GM19324 (cell line): ENCODE data around the gene LYPD6B.

ENCODE experiments used
- ATAC-seq: cut with Tn5 transposase; IDR thresholded peaks from one replicate; pipeline ENCODE4 v1.9.1; 2021; ENCODE audit warnings: mild to moderate bottlenecking, moderate library complexity; ENCODE audit not compliant: unreplicated experiment, low FRiP score

Gene LYPD6B

DNA sequence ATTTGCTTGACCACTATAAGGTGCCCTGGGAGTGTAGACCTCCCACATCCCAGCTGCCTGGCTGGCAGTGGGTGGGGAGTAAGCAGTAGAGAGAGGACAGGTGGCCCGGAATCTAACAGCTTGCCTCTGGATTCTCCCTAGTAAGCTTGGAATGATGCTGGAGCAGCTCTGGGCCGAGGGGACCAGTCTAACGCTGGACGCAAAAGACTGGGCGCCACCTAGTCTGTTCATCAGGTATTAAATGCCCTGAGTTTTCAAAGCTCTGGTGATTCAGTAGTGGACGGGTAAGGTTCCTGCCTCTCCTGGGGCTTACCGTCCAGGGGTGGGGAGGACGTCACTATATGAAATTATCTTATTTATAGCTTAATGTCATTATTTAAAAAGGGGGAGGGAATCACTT, 648 bp upstream of the LYPD6B start:
- no peak for ATAC-seq

DNA sequence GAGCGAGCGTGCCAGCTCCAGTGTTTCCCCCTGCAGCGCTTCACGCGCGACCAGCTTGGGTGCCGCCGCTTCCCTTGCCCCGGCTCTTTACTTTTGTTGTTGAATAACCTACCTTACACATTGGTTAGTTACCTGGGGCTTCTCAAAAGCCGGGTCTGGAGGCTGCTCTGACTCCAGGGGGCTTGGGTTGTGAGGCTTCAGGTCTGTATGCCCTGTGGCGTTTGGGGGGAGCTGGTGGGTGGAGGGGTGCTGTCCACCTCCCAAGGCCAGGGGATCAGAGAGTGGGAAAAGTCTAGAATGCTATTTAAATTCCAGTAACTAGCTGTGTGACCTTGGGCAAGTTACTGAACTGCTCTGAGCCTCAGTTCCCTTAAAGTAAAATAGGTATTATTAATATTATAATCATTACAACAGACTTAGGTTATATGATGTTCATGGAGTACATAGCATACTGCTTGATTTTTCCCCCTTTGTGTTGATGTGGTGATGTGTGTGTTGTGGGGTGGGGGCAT, 770 bp downstream of the LYPD6B start:
- ATAC-seq: no peak

- no peak for ATAC-seq
These were observed 2.0 kb downstream of the LYPD6B start for GRCh38 chr2:149040451-149040850.

GRCh38 chr2:149041482-149041881, 3.0 kb downstream of the LYPD6B start:
- ATAC-seq: no peak

GRCh38 chr2:149042881-149043280, 4.4 kb downstream of the LYPD6B start:
- ATAC-seq: no peak

- no peak for ATAC-seq
These were observed 6.0 kb downstream of the LYPD6B start for GRCh38 chr2:149044500-149044899.

- ATAC-seq: no peak
These were observed 8.6 kb downstream of the LYPD6B start for GRCh38 chr2:149047118-149047517.

GRCh38 chr2:149049142-149049541, 10.6 kb downstream of the LYPD6B start:
- no peak for ATAC-seq

GRCh38 chr2:149050188-149050587, 11.7 kb downstream of the LYPD6B start:
- ATAC-seq: no peak

DNA sequence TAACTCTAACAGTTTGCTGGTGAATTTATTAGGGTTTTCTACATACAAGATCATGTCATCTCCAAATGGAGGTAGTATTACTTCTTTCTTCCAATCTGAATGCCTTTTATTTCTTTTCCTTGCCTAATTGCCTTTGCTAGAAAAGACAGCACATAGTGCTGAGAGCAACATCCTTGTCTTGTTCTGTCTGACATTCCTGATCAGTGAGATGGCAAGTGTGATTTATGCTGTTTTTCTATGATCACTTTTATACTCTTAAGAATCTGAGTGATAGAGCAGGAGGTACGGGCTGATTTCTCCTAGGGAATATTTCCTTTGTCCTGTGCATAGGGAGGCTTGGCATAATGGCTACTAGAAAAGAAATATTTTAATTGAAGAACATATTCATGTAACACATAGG, 17.3 kb downstream of the LYPD6B start:
- no peak for ATAC-seq

GRCh38 chr2:149056541-149057255, 18.2 kb downstream of the LYPD6B start:
- no peak for ATAC-seq

DNA sequence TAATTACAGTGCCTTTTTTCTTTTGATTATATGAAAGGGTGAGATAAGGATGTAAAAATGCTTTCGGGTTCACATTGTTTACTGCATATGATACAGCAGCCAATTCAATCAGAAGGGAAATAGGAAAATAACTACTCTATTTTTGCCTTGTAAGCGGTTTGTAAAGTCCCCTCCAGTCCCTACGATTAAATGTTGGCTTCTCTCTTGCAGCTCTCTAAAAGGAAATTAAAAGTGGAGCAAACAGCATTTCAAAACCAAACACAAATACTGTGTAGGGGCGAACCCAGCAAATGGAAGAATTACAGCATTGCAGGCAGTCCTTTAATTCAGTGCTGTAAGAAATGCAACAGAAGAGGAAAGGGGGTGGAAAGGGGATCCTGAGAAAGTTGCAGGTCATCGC, 18.9 kb downstream of the LYPD6B start:
- ATAC-seq: no peak

DNA sequence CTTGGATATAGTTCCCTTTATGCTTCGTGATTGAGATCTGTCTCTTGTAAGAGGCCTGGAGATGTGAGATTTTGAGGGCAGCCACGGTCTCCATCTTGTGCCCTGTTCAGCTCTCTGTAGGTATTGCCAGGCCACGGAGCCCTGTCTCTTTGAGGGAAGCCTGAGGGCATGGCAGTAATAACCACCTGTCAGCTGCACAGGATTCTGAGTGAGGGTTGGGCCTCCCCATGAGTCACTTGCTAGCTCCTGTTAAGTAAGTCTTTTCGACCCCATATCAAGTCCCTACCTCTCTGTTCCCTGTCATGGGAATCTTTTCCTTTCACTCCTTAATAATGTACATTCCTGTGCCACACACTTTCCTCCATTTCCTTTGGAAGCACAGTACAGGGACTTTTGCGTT, 20.4 kb downstream of the LYPD6B start:
- ATAC-seq: no peak

DNA sequence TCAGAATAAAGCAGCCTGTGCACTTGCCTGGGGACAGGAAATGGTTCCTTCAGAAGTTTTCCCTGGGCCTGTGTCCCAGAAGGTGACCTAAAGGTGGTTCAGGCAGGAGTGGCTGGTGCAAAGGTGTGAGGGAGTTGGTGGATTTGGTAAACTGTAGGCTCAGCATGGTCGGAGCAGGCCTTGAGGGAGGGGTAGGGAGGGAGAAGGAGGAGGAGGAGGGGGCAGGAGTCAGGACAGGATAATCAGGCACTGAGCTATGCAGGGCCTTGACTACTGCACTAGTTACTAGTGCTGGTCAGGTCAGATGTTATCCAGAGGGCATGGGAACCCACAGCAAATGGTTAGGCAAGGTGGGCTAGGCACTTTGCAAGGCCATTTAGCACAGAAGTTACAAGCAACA, 21.3 kb downstream of the LYPD6B start:
- no peak for ATAC-seq

DNA sequence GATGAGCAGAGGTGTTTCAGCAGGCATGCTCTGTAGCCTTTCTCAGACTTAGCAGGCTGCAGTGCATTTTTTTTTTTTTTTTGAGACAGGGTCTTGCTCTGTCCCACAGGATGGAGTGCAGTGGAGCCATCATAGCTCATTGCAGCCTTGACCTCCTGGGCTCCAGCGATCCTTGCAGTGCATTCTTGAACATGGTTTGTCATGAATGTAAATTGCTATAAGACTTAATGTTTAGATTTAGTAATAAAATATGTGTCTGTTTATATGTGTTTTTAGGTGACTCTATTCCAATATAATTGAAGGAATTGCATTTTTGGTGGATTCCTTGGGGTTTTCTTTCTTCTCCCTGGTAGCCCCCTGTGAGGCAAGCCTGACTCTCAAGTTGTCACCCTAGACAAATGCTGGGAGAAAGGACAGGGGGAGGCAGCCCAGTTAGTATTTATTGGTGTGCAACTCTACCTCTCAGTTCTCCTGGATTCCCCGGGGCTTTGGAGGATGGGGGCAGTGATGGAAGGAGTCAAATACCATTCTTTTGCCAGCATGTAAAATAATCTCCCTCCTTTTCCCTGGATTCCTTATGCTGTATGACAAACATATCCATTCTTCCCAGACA, 22.7 kb downstream of the LYPD6B start:
- no peak for ATAC-seq

GRCh38 chr2:149062531-149062930, 24.0 kb downstream of the LYPD6B start:
- no peak for ATAC-seq

DNA sequence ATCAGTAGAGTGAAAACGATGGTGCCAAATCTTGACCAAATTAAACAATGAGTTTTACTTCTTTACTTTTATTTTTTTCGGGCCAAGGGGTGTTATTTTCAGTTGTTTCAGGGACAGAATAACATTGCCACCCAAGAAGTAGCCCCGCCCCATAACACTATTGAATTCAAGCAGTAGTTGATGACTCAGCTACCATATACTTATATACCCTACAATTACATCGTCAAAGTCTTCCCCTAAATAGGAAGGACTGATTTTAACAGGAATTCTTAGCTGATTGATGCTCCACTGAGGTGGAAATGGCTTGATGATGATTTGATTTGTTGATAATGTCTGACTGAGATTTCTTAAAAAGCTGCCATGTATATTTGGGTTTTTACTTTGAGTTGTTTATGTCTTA, 24.7 kb downstream of the LYPD6B start:
- ATAC-seq: no peak

GRCh38 chr2:149064365-149064841, 25.9 kb downstream of the LYPD6B start:
- no peak for ATAC-seq

DNA sequence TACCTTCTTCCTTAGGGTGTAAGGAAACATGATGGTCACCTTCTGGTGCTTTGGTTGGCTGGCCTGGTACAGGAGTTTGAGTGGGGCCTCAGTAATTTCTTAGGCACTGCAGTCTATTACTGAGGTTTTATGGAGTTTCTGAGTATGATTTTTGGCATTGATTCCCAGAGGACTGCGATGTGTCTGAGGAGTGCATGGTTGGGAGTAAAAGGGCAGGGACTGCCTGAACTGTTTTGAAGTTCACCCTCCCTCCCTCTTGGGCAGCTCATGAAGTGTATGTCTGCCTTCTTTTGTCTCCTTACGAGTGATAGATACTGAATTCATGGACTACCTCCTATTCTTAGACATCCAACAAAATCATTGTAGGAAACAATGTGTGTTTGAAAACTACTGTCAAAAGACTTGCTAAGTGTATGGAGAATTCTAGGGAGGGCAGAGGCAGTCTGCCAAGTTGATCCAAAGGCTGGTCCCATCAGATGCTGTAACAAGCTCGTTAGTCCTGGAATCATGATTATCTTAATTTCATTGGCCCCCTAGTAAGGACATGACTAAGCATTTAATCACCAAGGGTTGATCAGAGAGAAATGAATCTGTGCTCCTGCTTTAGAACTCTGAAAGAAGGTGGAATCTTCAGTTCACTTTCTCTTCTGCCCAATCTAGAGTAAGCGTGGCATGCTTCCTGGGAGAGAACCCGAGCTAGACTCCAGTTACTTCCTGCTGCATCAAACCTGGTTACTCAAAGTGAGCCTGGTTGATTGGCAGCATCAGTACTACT, 26.5 kb downstream of the LYPD6B start:
- no peak for ATAC-seq

GRCh38 chr2:149068225-149068995, 29.9 kb downstream of the LYPD6B start:
- no peak for ATAC-seq
